ENCODE results near the gene GAREM2.

GAREM2 gene

GRCh38 chr2:26187537-26188104 lies 14.7 kb downstream of the GAREM2 start:
- no peak for DNase-seq (ENCODE audit: low read depth)

DNA sequence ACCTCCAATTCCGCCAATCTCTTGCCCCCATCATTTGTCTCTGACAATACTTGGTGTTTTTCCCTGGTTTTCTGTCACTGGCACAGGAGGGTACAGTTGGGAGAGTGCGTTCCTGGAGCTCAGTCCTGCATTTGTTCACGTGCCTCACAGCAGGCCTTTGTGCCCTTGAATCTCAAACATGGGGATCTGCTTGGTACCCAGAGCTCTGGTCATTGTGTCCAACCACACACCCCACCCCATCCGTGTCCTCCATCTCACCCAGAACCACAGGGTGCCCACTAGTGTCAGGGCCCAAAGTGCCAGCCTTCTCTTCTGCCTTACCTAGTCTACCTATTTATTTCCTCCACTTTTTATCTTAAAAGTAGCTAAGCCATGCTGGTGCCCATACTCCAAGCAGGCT lies 16.2 kb downstream of the GAREM2 start:
- DNase-seq (ENCODE audit: low read depth) = no peak

DNA sequence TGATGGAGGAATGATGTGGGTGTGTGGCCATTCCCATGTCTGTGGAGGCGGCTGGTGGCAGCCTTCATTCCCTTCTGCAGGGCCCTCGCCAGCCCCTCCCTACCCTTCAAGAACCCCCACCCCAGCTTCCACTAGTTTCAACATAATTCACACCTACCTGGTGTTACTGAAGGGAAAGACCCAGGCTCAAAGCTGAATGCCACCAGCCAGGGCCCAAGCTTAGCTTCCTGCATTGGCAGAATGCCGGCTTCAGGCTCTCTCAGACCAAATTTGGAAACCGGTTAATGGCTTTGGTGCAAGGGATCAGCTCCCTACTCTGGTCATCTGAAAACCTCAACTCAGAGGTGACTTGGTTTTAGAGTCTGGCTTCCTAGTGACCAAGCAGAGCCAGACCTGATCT lies 16.9 kb downstream of the GAREM2 start:
- DNase-seq (ENCODE audit: low read depth) = no peak

DNA sequence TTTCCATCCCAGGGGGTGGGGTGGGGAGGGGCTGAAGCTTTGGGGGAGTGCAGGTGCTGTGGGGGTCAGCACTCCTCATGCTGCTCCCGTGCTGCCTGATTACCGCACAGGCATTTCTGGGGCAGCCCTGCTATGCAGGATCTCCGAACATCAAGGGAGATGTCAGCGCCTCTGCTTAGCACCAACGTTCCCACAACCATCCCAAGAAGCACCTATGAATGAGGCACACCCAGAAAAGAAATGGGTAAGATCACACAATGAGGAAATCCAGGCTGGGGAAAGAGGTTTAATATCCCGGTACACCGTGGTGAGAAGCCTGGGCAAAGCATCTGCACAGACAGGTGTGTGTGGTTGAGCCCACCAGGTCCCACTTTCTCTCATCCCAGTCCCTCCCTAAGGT lies 17.5 kb downstream of the GAREM2 start:
- no peak for DNase-seq (ENCODE audit: low read depth)

DNA sequence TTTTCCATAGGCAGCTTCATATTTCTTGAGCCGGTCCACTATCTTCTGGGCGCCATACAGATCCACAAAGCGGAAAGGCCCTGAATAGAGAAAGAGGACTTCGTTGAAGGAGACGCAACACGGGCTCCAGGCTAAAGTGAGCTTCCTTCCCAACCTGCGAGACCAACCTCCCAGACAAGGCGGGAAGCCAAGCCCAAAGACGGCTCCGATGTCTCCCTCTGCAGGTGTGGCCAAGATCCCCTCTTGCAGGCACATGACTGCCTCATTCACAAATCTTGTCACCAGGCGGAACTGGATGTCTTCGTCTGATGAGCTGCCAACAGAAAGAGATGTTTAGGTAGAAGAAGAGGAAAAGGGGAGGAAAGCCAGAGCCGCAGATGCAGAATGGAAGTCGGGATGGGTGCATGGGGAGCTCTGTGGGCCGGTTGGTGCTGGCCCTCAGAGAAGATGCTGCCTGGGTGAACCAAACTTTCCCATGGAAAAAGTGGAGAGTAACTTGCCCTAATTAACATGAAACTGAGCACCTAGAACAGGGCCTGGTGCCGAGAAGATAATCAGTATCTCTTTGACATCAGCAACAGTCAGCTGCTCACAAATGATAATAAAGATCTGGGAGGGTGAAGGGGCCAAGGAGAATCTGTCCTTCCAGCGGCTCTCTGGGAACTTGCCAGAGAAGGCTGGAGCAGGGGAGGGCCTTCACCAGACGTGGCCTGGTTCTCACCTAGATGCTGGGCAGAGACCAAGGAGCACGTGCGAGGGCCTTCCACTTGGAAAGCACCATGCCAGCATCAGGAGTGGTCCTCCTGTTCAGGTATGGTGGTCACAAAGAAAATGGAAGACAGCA lies 18.6 kb downstream of the GAREM2 start:
- DNase-seq (ENCODE audit: low read depth) = no peak

DNA sequence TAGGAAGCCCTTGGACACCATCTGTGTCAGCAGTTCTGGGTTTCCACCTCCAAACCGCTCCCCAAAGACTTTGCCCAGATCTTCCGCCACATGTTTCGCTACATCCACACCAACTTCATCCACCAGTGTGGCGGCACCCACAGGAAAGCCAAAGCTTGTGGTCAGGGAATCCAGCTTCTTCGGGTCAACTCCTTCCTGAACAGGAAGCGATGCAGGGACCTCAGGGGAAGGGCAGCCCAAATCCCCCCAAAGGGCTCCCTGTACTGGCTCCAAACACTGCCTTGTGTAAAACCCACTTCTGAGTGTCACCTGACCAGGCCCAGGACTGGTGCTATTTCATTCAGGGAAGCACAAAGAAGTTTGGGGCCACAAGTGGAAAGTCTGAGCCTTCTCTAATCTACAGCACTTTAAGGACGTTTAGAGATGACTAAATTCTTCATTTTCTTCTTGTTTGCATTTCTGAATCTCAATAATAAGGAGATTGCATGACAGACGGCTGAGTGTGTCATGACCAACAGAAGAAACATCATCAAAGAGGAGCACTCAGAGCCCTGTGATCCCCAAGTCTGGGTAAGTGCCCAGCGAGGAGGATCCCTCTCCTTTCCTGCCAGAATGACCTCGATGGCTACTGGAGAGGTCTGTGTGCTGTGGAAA lies 20.8 kb downstream of the GAREM2 start:
- no peak for DNase-seq (ENCODE audit: low read depth)

DNA sequence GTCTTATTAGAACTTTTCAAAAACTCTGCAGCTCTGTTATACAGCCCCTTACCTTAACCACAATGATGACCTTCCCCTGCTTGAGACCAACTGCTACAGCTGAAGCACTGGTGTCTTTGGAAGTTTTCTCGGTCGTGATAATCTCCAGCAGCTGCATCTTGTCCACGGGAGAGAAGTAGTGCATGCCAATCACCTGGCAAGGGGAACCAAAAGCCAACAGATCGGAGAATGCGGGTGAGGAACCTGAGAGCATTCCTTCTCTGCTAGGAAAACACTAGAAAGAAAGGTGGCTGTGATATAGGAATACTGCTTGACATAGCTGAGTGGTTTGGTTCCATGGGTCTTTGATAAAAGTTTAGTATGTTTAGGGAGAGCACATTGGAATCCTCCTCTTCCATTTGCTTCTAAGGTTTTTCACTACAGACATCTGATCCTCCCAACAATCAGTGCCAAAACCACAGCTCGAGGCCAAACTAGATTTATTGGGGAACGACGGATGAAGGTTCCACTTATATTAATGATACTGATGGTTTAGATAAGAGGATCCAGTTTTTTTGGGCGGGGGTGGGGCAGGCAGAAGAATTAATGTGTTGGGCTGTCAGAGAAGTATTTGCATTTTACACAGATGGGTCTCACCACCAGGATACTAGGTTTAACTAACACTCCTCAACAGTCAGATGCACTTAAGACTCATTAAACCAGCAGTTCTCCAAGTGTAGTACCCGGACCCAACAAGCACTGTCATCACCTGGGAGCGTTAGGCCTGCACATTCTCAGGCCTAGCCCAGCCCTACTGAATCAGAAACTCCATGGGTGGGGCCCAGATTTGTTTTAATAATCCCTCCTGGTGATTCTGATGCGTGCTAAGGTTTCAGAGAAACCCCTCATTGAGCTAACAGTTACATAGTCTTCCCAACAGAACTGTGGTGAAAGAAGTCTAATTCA lies 22.4 kb downstream of the GAREM2 start:
- no peak for DNase-seq (ENCODE audit: low read depth)

DNA sequence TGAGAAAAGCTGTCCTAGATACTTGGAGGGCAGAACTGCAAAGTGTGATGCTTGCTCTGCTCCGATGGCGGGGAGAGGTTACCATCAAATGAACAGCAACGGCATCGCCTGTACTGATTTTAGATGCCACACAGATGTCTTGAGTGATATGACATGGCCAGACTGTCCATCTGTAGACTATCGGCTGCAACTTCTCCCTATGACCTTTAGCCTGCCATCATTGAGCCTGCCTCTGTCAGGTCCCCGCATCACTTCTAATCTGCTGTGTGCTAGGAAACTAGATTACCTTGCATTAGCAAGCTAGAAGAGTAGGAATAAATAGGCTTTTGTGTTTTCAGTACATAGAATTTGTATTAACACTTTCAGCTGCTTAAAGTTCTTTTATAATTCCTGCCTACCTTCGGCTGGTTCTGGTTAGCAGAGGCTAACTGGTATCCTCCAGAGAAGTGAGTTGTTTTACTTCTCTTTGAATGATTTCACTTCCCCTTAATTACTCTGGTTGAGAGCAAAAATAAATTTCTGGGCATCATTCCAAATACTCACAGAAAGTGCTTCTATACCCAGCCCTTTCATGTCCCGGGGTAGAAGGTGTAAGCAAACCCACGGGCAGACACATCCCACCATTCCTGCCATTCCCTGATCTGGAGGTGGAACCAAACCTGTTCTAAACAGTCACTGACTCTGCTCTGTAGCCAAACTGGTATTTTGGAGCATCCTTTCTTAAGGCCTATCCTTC lies 24.0 kb downstream of the GAREM2 start:
- no peak for DNase-seq (ENCODE audit: low read depth)

DNA sequence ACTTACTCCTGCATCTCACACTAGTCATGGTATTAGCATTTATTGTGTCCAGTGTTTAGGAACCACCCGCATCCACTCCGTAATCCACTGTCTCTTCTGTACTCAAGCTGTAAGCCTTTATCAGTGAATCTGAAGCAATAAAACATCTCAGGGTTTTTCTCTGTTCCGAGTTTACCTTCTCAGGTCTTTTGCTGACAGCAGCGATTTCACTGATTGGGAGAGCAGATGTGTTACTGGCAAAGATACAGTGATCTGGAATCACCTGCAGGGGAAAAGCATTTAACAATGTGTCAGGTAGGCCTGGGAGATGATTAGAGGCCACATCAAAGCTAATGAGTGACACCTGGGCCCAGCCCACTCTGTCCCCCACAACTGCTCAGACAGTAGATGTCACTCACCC lies 24.6 kb downstream of the GAREM2 start:
- no peak for DNase-seq (ENCODE audit: low read depth)

GRCh38 chr2:26202981-26203490 lies 30.1 kb downstream of the GAREM2 start:
- DNase-seq (ENCODE audit: low read depth) = no peak

GRCh38 chr2:26203906-26204305 lies 31.0 kb downstream of the GAREM2 start:
- no peak for DNase-seq (ENCODE audit: low read depth)

DNA sequence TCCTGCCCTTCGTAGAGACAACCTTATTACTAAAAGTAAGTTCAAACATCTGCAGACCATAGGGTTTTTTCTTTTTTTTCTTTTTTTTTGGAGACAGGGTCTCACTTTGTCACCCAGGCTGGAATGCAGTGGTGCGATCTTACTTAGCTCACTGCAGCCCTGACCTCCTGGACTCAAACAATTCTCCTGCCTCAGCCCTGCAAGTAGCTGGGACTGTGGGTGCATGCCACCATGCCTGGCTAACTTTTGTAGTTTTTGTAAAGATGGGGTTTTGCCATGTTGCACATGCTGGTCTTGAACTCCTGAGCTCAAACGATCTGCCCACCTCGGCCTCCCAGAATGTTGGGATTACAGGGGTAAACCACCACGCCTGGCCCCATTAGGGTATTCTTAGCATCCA lies 39.1 kb downstream of the GAREM2 start:
- DNase-seq (ENCODE audit: low read depth) = no peak

GRCh38 chr2:26214759-26215158 lies 41.9 kb downstream of the GAREM2 start:
- no peak for DNase-seq (ENCODE audit: low read depth)

DNA sequence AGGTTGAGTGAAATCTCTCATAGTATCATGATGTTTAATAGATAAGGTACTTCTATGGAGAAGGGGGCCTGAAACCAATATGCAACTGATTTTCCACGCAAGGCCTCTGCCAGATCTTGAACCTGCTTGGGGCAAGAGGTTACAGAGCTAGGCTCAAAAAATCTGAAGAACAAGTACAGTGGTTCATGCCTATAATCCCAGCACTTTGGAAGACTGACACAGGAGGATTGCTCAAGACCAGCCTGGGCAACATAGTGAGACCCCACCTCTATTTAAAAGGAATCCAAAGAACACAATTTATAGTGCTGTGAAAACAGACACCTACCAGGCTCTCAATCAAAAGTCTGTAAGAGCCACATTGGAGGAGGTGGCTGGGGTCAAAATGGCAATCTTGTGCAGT lies 42.9 kb downstream of the GAREM2 start:
- no peak for DNase-seq (ENCODE audit: low read depth)

DNA sequence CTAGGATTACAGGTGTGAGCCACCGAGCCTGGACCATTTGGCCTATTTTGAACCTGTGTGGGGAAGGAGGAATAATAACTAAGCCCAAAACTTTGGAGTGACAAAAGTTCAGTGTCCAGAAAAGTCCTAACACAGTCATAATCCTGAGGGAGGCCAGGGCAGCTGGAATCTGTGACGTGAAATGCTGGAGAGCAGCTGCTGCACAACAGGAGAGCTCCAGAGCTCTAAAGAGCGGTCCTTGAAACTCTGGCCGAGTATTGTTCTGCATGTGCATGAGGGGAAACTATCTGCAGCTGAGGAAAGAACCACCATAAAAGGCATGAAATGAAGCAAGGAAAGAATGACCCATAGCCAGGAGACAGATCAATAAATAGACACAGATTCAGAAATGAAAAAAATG lies 43.7 kb downstream of the GAREM2 start:
- no peak for DNase-seq (ENCODE audit: low read depth)

GRCh38 chr2:26217720-26218119 lies 44.8 kb downstream of the GAREM2 start:
- DNase-seq (ENCODE audit: low read depth) = no peak

DNA sequence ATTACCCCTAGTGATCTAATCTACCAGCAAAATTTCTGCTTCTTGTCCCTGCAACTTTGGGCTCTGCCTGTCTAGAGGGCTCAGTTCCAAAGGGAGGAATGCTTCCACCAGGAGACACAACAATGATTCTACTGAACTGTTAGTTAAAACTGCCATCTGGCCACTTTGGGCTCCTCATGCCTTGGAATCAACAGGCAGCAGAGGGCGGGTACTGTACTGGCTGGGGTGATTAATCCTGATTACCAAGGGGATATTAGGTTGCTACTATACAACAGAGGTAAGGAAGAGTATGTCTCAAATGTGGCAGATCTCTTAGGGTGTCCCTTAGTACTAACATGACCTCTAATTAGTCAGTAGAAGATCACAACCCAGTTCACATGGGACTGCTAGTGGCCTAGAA lies 50.1 kb downstream of the GAREM2 start:
- no peak for DNase-seq (ENCODE audit: low read depth)

- DNase-seq (ENCODE audit: low read depth) = no peak
Measured at GRCh38 chr2:26224095-26224494, 51.2 kb downstream of the GAREM2 start.

DNA sequence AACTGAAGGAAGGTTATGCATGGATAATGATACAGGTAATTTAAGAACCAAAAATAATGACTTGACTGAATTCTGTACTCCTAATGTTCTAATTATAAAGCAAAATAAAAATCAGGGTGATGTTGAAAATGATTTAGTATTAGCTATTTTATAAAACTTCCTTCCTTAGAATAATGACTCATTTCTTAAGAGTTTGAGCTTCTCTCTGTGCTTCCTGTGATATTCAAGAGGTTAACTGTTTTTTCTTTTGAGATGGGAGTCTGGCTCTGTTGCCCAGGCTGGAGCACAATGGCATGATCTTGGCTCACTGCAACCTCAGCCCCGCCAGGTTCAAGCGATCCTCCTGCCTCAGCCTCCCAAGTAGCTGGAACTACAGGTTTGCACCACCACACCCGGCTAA lies 56.7 kb downstream of the GAREM2 start:
- DNase-seq (ENCODE audit: low read depth) = no peak

DNA sequence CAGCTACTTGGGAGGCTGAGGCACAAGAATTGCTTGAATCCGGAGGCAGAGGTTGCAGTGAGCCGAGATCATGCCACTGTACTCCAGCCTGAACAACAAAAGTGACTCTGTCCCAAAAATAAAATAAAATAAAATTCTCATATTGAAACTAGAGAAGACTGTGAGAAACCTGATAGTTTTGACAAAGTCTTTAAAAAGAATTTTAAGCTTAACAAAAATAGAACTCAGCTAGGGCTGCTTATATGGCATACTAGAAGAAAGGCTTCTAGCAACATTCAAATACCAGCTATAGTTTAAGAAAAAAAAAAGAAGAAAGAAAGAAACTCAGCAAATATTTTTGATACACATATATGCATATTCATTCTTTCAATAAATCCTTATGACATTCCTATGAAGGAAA lies 57.9 kb downstream of the GAREM2 start:
- no peak for DNase-seq (ENCODE audit: low read depth)

DNA sequence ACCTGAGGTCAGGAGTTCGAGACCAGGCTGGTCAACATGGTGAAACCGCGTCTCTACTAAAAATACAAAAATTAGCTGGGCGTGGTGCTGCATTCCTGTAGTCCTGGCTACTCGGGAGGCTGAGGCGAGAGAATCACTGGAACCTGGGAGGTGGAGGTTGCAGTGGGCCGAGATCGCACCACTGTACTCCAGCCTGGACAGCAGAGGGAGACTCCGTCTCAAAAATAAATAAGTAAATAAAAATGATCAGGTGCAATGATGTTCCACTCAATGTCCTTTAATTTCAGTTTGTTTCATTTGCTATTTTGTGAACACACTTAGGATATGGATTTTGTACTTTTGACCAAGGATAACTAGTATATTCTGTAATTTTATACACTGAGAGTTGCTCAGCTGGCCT lies 62.2 kb downstream of the GAREM2 start:
- no peak for DNase-seq (ENCODE audit: low read depth)

Measured in non-pigmented ciliary epithelial cell (primary cell).